DMS153 (cell line): ENCODE measurements around the gene EPHA1.

Experiments used
- DNase-seq: peaks from one replicate; lab custom pipeline; 2025; lab: John Stamatoyannopoulos, UW

EPHA1 gene

DNA sequence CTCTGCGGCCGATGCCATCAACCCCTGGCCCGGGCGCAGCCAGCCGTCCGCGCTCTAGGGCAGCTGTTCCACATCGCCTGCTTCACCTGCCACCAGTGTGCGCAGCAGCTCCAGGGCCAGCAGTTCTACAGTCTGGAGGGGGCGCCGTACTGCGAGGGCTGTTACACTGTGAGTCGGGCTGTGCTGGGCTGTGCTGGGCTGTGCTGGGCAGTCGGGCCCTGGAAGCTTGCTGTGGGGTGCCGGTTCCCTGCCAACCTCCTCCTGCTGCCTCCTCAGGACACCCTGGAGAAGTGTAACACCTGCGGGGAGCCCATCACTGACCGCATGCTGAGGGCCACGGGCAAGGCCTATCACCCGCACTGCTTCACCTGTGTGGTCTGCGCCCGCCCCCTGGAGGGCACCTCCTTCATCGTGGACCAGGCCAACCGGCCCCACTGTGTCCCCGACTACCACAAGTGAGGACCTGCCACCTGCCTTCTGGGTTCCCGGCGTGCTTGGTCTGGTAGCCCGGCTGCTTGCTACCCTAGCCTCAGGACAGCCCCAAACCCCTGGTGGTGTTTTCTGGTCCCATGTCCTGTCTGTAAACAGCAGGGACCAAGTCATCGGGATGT lies 20.1 kb downstream of the EPHA1 start:
- no peak for DNase-seq

- DNase-seq = no peak
Measured at GRCh38 chr7:143388051-143388450, 20.6 kb downstream of the EPHA1 start.

GRCh38 chr7:143387156-143387975 lies 21.3 kb downstream of the EPHA1 start:
- no peak for DNase-seq

- no peak for DNase-seq
Measured at GRCh38 chr7:143385891-143386781, 22.5 kb downstream of the EPHA1 start.

GRCh38 chr7:143384661-143385631 lies 23.7 kb downstream of the EPHA1 start:
- no peak for DNase-seq

DNA sequence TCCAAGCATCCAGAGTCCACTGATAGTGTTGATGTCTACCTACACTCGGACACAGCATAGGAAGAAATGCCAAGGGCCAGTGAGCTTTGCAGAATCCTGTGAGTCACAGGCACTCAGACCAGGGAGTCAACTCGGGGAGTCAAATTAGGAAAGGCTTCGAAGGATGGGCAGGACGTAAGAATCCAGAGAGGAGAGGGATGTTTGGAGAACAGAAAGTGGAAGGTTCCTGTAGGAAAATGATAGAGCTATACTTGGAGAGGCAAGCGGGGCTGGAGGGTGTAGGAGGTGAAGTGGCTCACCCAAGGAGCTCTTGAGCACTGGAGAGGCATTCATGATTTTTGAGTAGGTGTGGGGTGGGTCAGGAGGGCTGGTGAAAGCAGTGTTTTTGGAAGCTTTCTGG lies 24.5 kb downstream of the EPHA1 start:
- DNase-seq = no peak

- no peak for DNase-seq
Measured at GRCh38 chr7:143383642-143383957, 25.1 kb downstream of the EPHA1 start.

DNA sequence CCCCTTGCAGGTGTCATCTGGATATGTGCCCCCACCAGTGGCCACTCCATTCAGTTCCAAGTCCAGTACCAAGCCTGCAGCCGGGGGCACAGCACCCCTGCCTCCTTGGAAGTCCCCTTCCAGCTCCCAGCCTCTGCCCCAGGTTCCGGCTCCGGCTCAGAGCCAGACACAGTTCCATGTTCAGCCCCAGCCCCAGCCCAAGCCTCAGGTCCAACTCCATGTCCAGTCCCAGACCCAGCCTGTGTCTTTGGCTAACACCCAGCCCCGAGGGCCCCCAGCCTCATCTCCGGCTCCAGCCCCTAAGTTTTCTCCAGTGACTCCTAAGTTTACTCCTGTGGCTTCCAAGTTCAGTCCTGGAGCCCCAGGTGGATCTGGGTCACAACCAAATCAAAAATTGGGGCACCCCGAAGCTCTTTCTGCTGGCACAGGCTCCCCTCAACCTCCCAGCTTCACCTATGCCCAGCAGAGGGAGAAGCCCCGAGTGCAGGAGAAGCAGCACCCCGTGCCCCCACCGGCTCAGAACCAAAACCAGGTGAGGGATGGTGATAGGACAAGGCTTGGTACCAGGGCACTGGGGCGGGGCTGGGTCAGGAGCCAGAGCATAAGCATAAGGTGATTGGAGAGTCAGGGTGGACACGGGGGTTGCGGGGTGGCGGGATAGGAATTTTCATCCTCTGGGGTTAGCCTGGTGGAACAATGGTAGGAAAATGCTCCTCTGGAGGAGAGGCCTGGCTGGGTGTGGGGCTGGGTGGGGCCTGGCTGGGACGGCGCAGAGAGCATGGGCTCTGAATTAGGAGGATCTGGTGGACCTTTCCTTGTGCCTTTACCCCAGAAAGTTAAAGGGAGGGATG lies 25.6 kb downstream of the EPHA1 start:
- no peak for DNase-seq

DNA sequence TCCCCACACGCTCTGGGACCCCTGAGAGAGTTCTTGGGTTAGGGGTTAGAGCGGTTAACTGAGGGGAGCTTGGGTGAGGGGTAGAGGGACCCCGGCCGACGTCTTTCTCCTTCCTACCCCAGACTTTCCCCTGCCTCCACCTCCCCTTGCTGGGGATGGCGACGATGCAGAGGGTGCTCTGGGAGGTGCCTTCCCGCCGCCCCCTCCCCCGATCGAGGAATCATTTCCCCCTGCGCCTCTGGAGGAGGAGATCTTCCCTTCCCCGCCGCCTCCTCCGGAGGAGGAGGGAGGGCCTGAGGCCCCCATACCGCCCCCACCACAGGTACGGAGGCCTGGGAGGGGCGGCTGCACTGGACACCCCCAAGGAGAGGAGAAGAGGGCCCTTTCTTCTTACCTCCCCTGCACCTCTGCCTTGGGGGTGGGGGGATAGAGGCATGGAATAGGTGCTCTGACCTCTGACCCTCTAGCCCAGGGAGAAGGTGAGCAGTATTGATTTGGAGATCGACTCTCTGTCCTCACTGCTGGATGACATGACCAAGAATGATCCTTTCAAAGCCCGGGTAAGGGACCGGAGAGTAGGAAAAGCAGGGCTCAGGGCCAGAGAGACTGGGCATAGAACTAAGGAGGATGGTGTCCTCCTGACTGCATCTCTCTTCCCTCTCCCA lies 26.4 kb downstream of the EPHA1 start:
- DNase-seq = no peak

DNA sequence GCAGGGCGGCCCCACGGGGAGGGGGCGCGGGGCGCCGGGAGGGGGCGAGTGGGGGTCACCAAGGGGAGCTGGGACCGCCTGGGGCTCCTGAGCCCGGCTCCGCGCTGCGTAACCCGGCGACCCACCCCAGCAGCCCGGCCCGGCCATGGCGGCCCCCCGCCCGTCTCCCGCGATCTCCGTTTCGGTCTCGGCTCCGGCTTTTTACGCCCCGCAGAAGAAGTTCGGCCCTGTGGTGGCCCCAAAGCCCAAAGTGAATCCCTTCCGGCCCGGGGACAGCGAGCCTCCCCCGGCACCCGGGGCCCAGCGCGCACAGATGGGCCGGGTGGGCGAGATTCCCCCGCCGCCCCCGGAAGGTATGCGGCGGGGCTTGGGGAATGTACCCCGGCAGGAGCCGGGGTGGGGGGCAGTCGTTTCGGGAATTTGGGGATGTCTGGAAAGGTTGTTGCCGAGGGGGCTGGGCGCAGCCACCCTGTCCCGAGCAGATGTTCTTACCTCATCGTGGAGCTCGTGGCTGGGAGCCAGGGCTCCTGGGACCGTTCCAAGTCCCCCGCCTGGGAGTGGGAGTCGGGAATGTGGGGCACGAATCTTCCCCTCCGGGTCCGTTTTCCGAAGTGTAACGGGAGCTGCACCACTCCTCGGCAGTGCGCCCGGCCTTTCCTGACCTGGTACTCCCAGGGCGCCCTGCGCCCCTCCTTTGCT lies 27.1 kb downstream of the EPHA1 start:
- DNase-seq = no peak

DNA sequence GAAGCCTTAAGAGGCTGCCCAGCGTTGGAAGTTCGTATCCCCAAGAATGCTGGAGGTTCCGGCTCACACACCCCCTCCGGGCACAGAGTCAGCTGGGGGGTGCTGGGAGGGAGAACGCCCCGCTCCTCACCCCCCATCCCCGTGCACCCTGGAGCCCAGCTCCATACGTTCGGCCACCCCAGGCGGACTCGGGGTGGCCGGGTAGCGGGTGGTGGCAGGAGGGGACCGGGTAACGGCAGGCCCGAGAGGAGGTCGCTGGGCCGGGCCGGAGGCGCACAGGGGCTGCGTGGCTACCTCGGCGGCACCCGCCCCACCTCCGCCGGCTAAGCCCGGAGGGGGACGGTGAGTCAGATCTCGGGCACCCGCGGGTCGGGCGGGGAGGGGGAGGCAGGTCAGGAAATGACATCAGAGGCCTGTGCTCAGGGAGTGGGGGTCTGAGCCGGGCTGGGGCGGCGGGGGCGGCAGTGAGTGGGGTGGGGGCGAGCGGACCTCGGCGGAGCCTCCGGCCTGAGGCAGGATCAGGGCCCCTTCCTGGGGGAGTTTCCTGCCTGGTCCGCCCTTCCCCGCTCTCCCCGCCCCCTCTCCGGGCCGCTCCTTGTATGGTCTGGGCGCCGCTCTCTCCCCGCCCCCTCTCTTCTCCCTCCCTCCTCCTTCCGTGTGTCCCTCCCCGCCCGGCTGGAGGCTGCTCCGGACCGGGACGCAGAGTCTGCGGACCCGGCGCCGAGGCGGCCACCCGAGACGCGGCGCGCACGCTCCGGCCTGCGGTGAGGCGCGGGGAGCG lies 27.8 kb downstream of the EPHA1 start, which contains the start of gene ZYX:
ZYX (plus strand) TSS at position 700 of the 781 bp plus-strand sequence. CDS start 227 bp downstream, outside the sequence.
- no peak for DNase-seq

- DNase-seq = no peak
Measured at GRCh38 chr7:143380260-143380645, 28.4 kb downstream of the EPHA1 start.

- no peak for DNase-seq
Measured at GRCh38 chr7:143379611-143380259, 28.9 kb downstream of the EPHA1 start.

- no peak for DNase-seq
Measured at GRCh38 chr7:143376396-143376795, 32.3 kb downstream of the EPHA1 start.

DNA sequence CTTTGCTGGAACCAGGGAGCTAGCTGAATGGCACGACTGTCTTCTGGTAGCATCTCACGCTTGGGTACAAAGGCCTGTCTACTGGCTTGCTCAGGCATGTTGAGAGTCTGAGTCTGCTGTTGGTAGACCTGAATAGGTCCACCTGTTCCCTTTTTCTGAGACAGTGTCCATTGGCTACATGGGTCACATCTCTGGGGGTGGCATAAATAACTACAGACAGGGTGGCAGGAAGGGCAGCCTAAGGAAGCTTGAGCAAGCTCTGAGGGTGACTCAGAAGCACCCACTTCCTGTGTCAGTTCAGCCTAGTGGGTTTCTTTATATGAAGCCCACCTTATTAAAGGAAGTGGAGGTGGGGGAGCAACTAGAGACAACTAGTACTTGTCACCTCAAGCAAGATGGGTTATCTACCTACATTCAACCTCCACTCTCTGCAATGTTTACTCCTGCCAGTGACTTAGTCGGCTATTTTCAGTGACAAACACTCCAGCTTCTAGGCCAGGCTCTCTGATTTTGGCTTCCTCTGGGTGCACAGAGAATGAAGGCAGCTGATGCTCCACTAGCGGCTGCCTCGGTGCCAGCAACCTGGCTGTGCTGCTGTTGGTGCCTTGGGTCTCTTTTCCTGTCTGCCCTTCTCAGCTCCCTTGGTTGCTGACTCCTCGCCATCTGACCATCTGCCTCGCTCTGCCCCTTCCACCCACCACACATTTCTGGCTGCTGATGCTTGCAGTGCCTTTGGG lies 33.2 kb downstream of the EPHA1 start:
- DNase-seq = no peak

DNA sequence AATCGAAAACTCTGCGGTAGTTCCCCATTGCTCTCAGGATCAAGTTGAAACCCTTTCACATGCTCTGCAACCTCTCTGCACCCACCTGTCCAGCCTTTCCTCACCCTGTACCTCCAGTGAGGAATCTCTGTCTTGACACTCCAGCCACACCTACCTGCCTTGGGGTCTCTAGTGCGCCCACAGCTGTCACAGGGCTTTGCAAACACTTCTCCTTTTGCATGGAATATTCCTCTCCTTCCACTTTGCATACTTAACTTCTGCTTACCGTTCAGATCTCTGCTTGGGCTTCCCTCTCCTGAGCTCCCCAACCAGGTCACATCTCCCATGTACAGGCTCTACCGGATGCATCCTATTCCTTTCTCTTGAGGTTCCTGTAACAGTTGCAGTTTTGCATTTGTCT lies 34.1 kb downstream of the EPHA1 start:
- DNase-seq = no peak

- no peak for DNase-seq
Measured at GRCh38 chr7:143373255-143373794, 35.3 kb downstream of the EPHA1 start.
